Left lung (tissue), 10 donors: ENCODE measurements around the gene MICB. TPM values are rescaled to one million over a fixed set of nuclear protein-coding genes. Genes with fewer than 3 reads are reported as not detected.

Source experiments
- ATAC-seq: fragments of 200-7000 bp; cut with Tn5 transposase; one replicate; pipeline ENCODE4 v1.9.1; 2020; ENCODE audit warnings: moderate library complexity
- DNase-seq, 4 donors: peaks; one replicate each; pipeline ENCODE4 v3.0.0-alpha.2; 2013 to 2020
- H3K27ac ChIP-seq, 2 donors: fragments of 200-600 bp; sonication (generic) in 1 of 2; one replicate each; pipeline versions ENCODE4 v1.5.0 to v1.8.0; 2020 to 2021
- H3K27me3 ChIP-seq, 2 donors: fragments of 200-600 bp; sonication (generic) in 1 of 2; one replicate each; pipeline versions ENCODE4 v1.5.0 to v1.8.0; 2020 to 2021
- H3K36me3 ChIP-seq, 2 donors: fragments of 200-600 bp; sonication (generic) in 1 of 2; one replicate each; pipeline versions ENCODE4 v1.5.0 to v1.8.0; 2020 to 2021
- H3K4me1 ChIP-seq, 2 donors: fragments of 200-600 bp; one replicate each; pipeline ENCODE4 v1.8.0; 2021
- H3K4me3 ChIP-seq, 2 donors: fragments of 200-600 bp; sonication (generic) in 1 of 2; one replicate each; pipeline versions ENCODE4 v1.5.0 to v1.8.0; 2020 to 2021; ENCODE audit warnings: mild to moderate bottlenecking in 1 of 2
- H3K9me3 ChIP-seq, 2 donors: fragments of 200-600 bp; sonication (generic) in 1 of 2; one replicate each; pipeline versions ENCODE4 v1.5.0 to v1.8.0; 2020 to 2021
- CTCF ChIP-seq, 2 donors: fragments of 200-600 bp; sonication (generic) in 1 of 2; IDR thresholded peaks; one replicate each; pipeline versions ENCODE4 v1.5.0 to v1.8.0; 2021; ENCODE audit warnings: antibody characterized with exemption in 2 of 2
- intact Hi-C, 2 donors: fragments of 100-400 bp; cut with DNase I; formaldehyde crosslinking; loops; one replicate each; pipeline versions ENCODE4 v1.11.2 to v1.14.2; 2022
- polyA plus RNA-seq, 6 donors: library from polyadenylated mRNA; unstranded; fragments of 120-200 nt; gene quantifications; one replicate each; pipeline ENCODE4 v1.2.1, GENCODE V29; 2013; ENCODE audit not compliant: insufficient read length in 6 of 6
- total RNA-seq, 2 donors: library from RNA; stranded (reverse); fragmentation: NEBNext Ultra II Directional; extraction: Animal tissue kit (Norgen Biotek cat#: 25700); gene quantifications; one replicate each; pipeline ENCODE4 v1.2.1, GENCODE V29; 2021
- donor health status: DM: no; HTN: yes; CAD: no.
- donor health status: DM: no; HTN: no; CAD: no.

MICB gene
- total and polyA plus RNA-seq, 8 donors = 0.80 to 11.3 (median 2.3) TPM

GRCh38 chr6:31543639-31544038 is 45.7 kb downstream of the MICB start:
- H3K27me3 ChIP-seq = no peaks in the 10 kb centered on the region
- H3K4me1 ChIP-seq = peaks cover 29 to 57% of the 10 kb centered on the region in 2 donors
- H3K27ac ChIP-seq = no peak overlapping the region
- TF ChIP-seq CTCF (IDR thresholded peaks at IDR 0.05) = no peak
- ATAC-seq (no peak), DNase-seq (no peak)
- H3K36me3 ChIP-seq = peaks cover 0 to 17% of the 10 kb centered on the region in 2 donors
- H3K4me3 ChIP-seq = no peak overlapping the region
- H3K9me3 ChIP-seq = no peaks in the 10 kb centered on the region
- intact Hi-C loops = loop anchor here in 1 of 2 donors (10.0 kb wide), 1 partner anchor 51 kb away; the partner anchor contains the start of gene NCR3

- Histone ChIP-seq H3K27me3 (no peaks in the 10 kb centered on the region), H3K27ac (no peak overlapping the region)
These were observed 46.7 kb downstream of the MICB start for GRCh38 chr6:31544676-31545075.

GRCh38 chr6:31545291-31545690 is 47.3 kb downstream of the MICB start:
- TF ChIP-seq CTCF (IDR thresholded peaks at IDR 0.05) = no peak
- intact Hi-C loops = loop anchor here in 1 of 2 donors (10.0 kb wide), 1 partner anchor 50 kb away; the partner anchor contains the start of gene NCR3

More at GRCh38 chr6:31544676-31545075, 46.7 kb downstream of the MICB start:
- intact Hi-C loops = loop anchor here in 1 of 2 donors (10.0 kb wide), 1 partner anchor 50 kb away; the partner anchor contains the start of gene NCR3
- peaks cover 23 to 52% of the 10 kb centered on the region in 2 donors for H3K4me1 ChIP-seq
- H3K36me3 ChIP-seq = peaks cover 0 to 13% of the 10 kb centered on the region in 2 donors
- ATAC-seq = no peak
- no peak for DNase-seq
- no peak for TF ChIP-seq CTCF (IDR thresholded peaks at IDR 0.05)
- no peaks in the 10 kb centered on the region for H3K9me3 ChIP-seq
- no peak overlapping the region for H3K4me3 ChIP-seq

GRCh38 chr6:31546339-31546957 is 48.5 kb downstream of the MICB start, which contains the start of gene ATP6V1G2:
Gene ATP6V1G2, minus strand, starts transcription at chr6:31546608. Its CDS starts 49 bp downstream, at chr6:31546559.
- DNase-seq = peak; percentile 78 to 94 (median 88)
- Histone ChIP-seq H3K27ac (peak within 1 kb of the TSS; percentile 82 to 84), H3K4me1 (peaks cover 13 to 47% of the 10 kb centered on the region in 2 donors), H3K36me3 (peaks cover 0 to 23% of the 10 kb centered on the region in 2 donors), H3K27me3 (no peaks in the 10 kb centered on the region), H3K9me3 (no peaks in the 10 kb centered on the region), H3K4me3 (peak within 1 kb of the TSS; percentile 41 to 48)
- peak; percentile 86 for ATAC-seq
- intact Hi-C loops = loop anchor here (2.0 to 10.0 kb wide), 2 partner anchors 48 to 52 kb away; partner anchors contain the start of gene NCR3 (in 1 of the 2)
- peak; percentile 90 to 93 for TF ChIP-seq CTCF (IDR thresholded peaks at IDR 0.05)

More at GRCh38 chr6:31545291-31545690, 47.3 kb downstream of the MICB start:
- DNase-seq = peak in 1 of 4 donors; percentile 61
- no peaks in the 10 kb centered on the region for H3K9me3 ChIP-seq
- H3K27me3 ChIP-seq = no peaks in the 10 kb centered on the region
- peaks cover 0 to 12% of the 10 kb centered on the region in 2 donors for H3K36me3 ChIP-seq
- no peak overlapping the region for H3K4me3 ChIP-seq
- H3K4me1 ChIP-seq = peaks cover 17 to 46% of the 10 kb centered on the region in 2 donors
- H3K27ac ChIP-seq = no peak overlapping the region
- ATAC-seq = no peak
